ENCODE measurements around the gene SLC11A1.

The SLC11A1 gene

DNA sequence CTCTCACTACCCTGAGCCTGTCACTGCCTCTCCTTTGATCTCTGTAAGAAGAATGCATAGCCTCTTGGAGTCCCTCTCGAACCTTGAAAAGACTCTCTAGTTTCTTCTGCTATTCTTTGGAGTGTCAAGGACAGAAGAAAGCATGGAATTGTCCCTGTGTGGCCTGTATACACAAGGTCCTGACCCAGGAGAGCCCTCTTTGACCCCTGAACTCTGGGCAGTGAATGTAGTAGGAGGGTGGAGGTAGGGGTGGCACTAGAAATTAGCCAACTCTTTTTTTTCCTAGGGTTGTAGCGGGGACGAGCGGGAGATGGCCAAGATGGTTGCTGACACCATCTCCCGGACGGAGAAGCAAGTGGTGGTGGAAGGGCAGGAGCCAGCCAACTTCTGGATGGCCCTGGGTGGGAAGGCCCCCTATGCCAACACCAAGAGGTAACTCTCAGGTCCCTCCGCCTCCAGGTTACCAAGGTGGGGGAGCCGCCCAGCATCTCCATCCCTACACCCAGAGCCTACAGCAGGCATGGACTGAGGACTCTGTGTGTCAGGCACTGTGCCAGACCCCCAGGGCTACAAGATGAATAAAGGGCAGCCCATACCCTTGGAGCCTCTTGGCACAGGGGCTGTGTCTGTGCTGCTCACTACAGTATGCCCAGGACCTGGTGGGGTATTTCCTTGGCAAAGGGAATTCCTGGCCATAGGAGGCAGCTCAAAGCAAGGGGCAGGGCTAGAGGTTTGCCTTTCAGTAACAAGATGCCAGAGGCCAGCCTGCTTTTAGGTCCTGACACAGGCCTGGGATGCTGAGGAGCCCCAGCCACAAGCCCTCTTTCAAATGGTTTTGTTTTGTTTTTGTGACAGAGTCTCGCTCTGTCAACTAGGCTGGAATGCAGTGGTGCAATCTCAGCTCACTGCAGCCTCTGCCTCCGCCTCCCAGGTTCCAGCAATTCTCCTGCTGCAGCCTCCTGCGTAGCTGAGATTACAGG, 53.2 kb downstream of the SLC11A1 start:
- DNase-seq (ENCODE audit: low read depth, low spot score), result no peak

DNA sequence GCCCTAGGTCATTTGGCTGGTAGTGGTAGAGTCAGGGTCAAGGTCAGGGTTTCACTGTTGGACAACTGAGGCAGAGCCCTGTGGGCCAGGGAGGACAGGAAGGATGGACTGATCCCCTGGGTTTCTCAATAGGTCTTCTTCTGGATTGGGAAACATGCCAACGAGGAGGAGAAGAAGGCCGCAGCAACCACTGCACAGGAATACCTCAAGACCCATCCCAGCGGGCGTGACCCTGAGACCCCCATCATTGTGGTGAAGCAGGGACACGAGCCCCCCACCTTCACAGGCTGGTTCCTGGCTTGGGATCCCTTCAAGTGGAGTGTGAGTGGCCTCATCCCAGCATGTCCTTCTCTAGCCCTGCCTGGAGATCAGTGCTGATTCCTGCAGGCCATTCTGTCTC, 54.9 kb downstream of the SLC11A1 start:
- no peak for DNase-seq (ENCODE audit: low read depth, low spot score)

DNA sequence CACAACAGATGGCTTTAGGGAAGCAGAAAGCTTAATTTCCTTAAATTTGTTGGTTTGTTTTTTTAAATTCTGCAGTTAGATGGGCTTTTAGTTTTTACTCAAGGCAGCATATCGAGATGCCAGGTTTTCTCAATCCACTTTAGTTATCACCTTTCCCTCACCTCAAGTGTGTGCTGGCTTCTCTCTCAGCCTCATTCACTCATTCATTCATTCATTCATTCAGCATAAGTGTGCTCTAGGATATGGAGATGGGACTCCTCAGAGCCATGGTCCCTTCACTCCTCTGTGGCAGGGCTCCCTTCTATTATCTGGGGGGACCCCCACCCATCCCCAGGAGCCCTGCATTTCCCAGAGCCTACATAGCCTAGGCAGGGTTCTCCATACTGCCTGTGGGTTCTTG, 55.9 kb downstream of the SLC11A1 start:
- DNase-seq (ENCODE audit: low read depth, low spot score), result no peak

DNA sequence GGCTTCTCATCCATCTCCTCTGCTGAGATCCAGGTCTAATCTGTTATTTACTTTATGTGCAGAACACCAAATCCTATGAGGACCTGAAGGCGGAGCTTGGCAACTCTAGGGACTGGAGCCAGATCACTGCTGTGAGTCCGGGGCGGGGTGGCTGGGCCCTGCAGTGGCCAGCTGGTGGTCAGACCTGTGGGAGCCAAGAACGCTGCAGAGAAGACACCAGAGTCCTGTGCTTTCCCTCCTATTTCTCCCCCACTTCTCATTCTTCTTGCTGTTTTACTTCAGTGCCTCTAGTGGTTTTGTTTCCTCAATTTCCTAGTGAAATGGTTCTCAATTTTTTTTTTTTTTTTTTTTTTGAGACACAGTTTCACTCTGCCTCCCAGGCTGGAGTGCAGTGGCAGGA, 56.5 kb downstream of the SLC11A1 start:
- DNase-seq (ENCODE audit: low read depth, low spot score), result no peak

DNA sequence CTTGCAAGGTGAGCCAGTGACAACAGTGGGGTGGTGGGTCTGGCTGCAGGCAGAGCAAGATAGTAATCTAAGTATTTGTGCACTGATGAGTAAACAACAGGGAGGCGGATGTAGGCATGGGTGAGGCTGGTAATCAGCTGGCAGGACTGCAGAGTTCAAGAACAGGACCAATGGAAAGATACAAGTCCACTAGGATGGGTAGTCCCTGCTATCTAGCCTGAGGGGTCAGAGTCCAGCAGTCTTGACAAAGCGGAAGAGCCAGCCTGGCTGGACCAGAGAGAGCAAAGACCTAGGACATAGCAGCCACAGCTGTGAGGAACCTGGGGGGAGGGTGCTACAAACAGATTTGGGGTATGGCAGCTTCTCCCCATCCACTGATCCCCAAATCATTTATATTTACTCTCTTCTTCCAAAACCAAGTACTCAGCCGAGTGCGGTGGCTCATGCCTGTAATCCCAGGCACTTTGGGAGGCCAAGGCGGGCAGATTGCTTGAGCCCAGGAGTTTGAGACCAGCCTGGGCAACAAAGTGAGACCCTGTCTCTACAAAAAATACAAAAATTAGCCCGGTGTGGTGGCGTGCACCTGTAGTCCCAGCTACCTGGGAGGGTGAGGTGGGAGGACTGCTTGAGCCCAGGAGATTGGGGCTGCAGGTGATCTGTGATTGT, 62.8 kb downstream of the SLC11A1 start:
- DNase-seq (ENCODE audit: low read depth, low spot score), result no peak

DNA sequence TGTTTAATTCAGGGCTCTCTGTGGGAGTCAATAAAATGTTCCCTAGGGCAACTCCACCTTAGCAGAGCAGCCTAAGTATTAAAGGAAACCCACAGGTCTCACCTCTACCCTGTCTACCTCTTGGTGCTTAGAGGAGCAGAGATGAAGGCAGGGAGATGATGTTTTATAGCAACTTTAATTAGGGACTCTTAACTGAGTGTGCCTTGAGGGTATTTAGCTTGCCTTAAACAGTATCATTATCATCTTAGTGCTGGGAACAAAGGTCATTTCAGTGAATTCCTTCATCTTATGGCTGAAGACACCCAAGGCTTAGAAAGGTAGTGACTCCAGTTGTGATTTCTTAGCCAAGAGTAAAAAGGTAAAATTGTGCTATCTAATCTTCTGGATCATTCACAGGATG, 63.5 kb downstream of the SLC11A1 start:
- DNase-seq (ENCODE audit: low read depth, low spot score), result no peak

All from activated naive CD8-positive, alpha-beta T cell treated with anti-CD3 and anti-CD28 coated beads, Interleukin-2, amount 50 U/mL, for 16 hours (primary cell).